Keratinocyte (primary cell): ENCODE data around the gene ENTHD1. TPM values are rescaled to one million over a fixed set of nuclear protein-coding genes. Genes with fewer than 3 reads are reported as not detected.

Source experiments
- DNase-seq: peaks from one replicate; pipeline ENCODE4 v3.0.0-alpha.2; 2011; ENCODE audit warnings: low read depth, missing footprints, low spot score
- FAIRE-seq: peaks from 2 replicates; lab custom pipeline; 2011; peaks lifted over from hg19 to GRCh38; lab: Jason Lieb, UNC
- H2AFZ ChIP-seq: 2 replicates; pipeline ENCODE4 v1.6.0; 2012; ENCODE audit warnings: low read length, control low read depth, inconsistent platforms; ENCODE audit not compliant: control insufficient read depth
- H3K27ac ChIP-seq: 2 replicates; pipeline ENCODE4 v1.5.1; 2011; ENCODE audit warnings: low read length; ENCODE audit not compliant: control insufficient read depth, insufficient read depth
- H3K27me3 ChIP-seq: 3 replicates; pipeline ENCODE4 v1.6.0; 2011; ENCODE audit warnings: low read length; ENCODE audit not compliant: control insufficient read depth, insufficient read depth; ENCODE audit errors: extremely low read depth
- H3K36me3 ChIP-seq, 2 experiments: 2 replicates in 1 of 2; 3 replicates in 1 of 2; pipeline ENCODE4 v1.5.1; 2011; ENCODE audit warnings: low read length in 2 of 2, mild to moderate bottlenecking in 1 of 2; ENCODE audit not compliant: control insufficient read depth in 2 of 2, insufficient read depth in 2 of 2; ENCODE audit errors: extremely low read depth in 1 of 2
- H3K4me1 ChIP-seq: 3 replicates; pipeline ENCODE4 v1.5.1; 2011; ENCODE audit warnings: low read length; ENCODE audit not compliant: control insufficient read depth, insufficient read depth; ENCODE audit errors: extremely low read depth
- H3K4me2 ChIP-seq: 3 replicates; pipeline ENCODE4 v1.6.0; 2011; ENCODE audit warnings: low read depth, low read length; ENCODE audit not compliant: control insufficient read depth, insufficient read depth; ENCODE audit errors: extremely low read depth
- H3K4me3 ChIP-seq, 3 experiments: fragments of 200-600 bp in 1 of 3; sonication (generic) in 1 of 3; 2 replicates in 2 of 3; 3 replicates in 1 of 3; pipeline ENCODE4 v1.5.1; 2011 to 2016; ENCODE audit warnings: low read length in 3 of 3, mild to moderate bottlenecking in 3 of 3, control low read depth in 2 of 3, inconsistent platforms in 1 of 3, low read depth in 1 of 3, mixed read lengths in 1 of 3, mixed run types in 1 of 3, moderate library complexity in 1 of 3; ENCODE audit not compliant: control insufficient read depth in 2 of 3, insufficient read depth in 2 of 3; ENCODE audit errors: extremely low read depth in 1 of 3
- H3K79me2 ChIP-seq: 2 replicates; pipeline ENCODE4 v1.6.0; 2012; ENCODE audit warnings: low read length; ENCODE audit not compliant: control insufficient read depth, insufficient read depth
- H3K9ac ChIP-seq: 3 replicates; pipeline ENCODE4 v1.6.0; 2011; ENCODE audit warnings: low read length; ENCODE audit not compliant: control insufficient read depth, insufficient read depth; ENCODE audit errors: extremely low read depth
- H3K9me1 ChIP-seq: 3 replicates; pipeline ENCODE4 v1.6.0; 2011; ENCODE audit warnings: low read length; ENCODE audit not compliant: control insufficient read depth, insufficient read depth; ENCODE audit errors: extremely low read depth
- H3K9me3 ChIP-seq: 2 replicates; pipeline ENCODE4 v1.5.1; 2012; ENCODE audit warnings: low read depth, low read length; ENCODE audit not compliant: control insufficient read depth
- H4K20me1 ChIP-seq: 3 replicates; pipeline ENCODE4 v1.6.0; 2011; ENCODE audit warnings: low read length; ENCODE audit not compliant: control insufficient read depth, insufficient read depth; ENCODE audit errors: extremely low read depth
- CTCF ChIP-seq, 3 experiments: IDR thresholded peaks in 1 of 3; conservative IDR thresholded peaks in 1 of 3; optimal IDR thresholded peaks in 1 of 3; 2 replicates in 2 of 3; 3 replicates in 1 of 3; pipeline versions ENCODE3 to v1.5.1; 2011; ENCODE audit warnings: low read length in 3 of 3, mild to moderate bottlenecking in 3 of 3, moderate library complexity in 2 of 3, control low read depth in 1 of 3, inconsistent platforms in 1 of 3; ENCODE audit not compliant: insufficient read depth in 2 of 3; ENCODE audit errors: extremely low read depth in 1 of 3
- EZH2 ChIP-seq: IDR thresholded peaks from one replicate; pipeline ENCODE4 v1.6.1; 2012; ENCODE audit warnings: inconsistent platforms, mild to moderate bottlenecking, low read length, moderate library complexity
- dilution Hi-C: fragments of 300-500 bp; cut with MboI; formaldehyde crosslinking; loops from one replicate; pipeline ENCODE4 v1.7.0; 2020; ENCODE audit warnings: low sequenced_read_pairs; ENCODE audit not compliant: extremely low pct_ligation_motif_present
- polyA plus RNA-seq, 5 experiments: library from polyadenylated mRNA; depleted of rRNA in 3 of 5; stranded (reverse) in 3 of 5; stranded (forward) in 1 of 5; unstranded in 1 of 5; fragments of >200 nt; gene quantifications; 1 replicate in 1 of 5; 2 replicates in 3 of 5; 3 replicates in 1 of 5; pipeline versions ENCODE4 v1.2.1 to v1.2.3, GENCODE V29; 2011 to 2012; ENCODE audit warnings: missing spikeins in 2 of 5, low read depth in 1 of 5, low replicate concordance in 1 of 5

Gene ENTHD1
- polyA plus RNA-seq, 1 donor (not counting 4 experiments of a cell fraction or from before 2014, with no cell fraction given), result not detected

- dilution Hi-C loops, result no loop called here
- Histone ChIP-seq H3K4me3 (no peak overlapping the region), H3K36me3 (no peaks in the 10 kb centered on the region), H3K27me3 (peaks cover 27% of the 10 kb centered on the region), H3K79me2 (no peaks in the 10 kb centered on the region), H2AFZ (no peak overlapping the region), H3K27ac (no peak overlapping the region), H3K9me3 (no peaks in the 10 kb centered on the region), H3K9me1 (no peaks in the 10 kb centered on the region), H4K20me1 (no peaks in the 10 kb centered on the region), H3K4me1 (no peaks in the 10 kb centered on the region), H3K9ac (no peak overlapping the region), H3K4me2 (no peak overlapping the region)
- FAIRE-seq, result no peak
- DNase-seq, result no peak
- TF ChIP-seq CTCF (optimal IDR thresholded peaks at IDR 0.05 in 1 of 3, IDR thresholded peaks at IDR 0.05 in 1 of 3, conservative IDR thresholded peaks at IDR 0.05 in 1 of 3; ENCODE audit: extremely low read depth in 1 of 3, insufficient read depth in 2 of 3, low read length in 3 of 3) (no peak), EZH2 (no peak)
These were observed 120.1 kb downstream of the ENTHD1 start for GRCh38 chr22:39773503-39773902.

DNA sequence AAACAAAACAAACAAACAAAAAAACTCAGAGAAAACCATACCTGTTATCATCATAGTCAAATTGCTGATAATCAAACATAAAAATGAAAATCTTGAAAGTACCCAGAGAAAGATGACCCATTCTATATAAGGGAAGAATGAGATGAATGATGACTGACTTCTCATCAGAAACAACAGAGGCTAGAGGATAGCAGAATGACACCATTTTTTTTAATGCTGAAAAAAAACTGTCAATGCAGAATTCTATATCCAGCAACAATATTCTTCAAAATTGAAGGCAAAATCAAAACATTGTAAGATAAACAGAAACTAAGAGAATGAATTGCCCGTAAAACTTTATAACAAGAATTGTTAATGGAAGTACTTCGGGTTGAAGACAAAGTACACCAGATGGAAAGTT lies 122.1 kb downstream of the ENTHD1 start:
- Histone ChIP-seq H3K9me1 (no peaks in the 10 kb centered on the region), H3K27ac (no peak overlapping the region), H4K20me1 (no peaks in the 10 kb centered on the region), H3K4me2 (no peak overlapping the region), H3K9me3 (no peaks in the 10 kb centered on the region), H3K79me2 (no peaks in the 10 kb centered on the region), H2AFZ (no peak overlapping the region), H3K36me3 (no peaks in the 10 kb centered on the region), H3K4me3 (no peak overlapping the region), H3K27me3 (peaks cover 27% of the 10 kb centered on the region), H3K4me1 (no peaks in the 10 kb centered on the region), H3K9ac (no peak overlapping the region)
- TF ChIP-seq CTCF (optimal IDR thresholded peaks at IDR 0.05 in 1 of 3, IDR thresholded peaks at IDR 0.05 in 1 of 3, conservative IDR thresholded peaks at IDR 0.05 in 1 of 3; ENCODE audit: extremely low read depth in 1 of 3, insufficient read depth in 2 of 3, low read length in 3 of 3) (no peak), EZH2 (no peak)
- FAIRE-seq (no peak), DNase-seq (no peak)
- dilution Hi-C loops, result no loop called here
